Upper lobe of right lung (tissue), 1 donor: Measurements from ENCODE around the gene HOXB3. TPM values are rescaled to one million over a fixed set of nuclear protein-coding genes. Genes with fewer than 3 reads are reported as not detected.

Experiments used
- ATAC-seq: fragments of 200-7000 bp; cut with Tn5 transposase; one replicate; pipeline ENCODE4 v1.9.1; 2020; ENCODE audit warnings: mild to moderate bottlenecking, moderate library complexity
- DNase-seq: peaks from one replicate; pipeline ENCODE4 v3.0.0-alpha.2; 2020
- H3K27ac ChIP-seq: fragments of 200-600 bp; one replicate; pipeline ENCODE4 v1.8.0; 2022
- H3K27me3 ChIP-seq: fragments of 200-600 bp; one replicate; pipeline ENCODE4 v1.8.0; 2022; ENCODE audit warnings: mild to moderate bottlenecking
- H3K36me3 ChIP-seq: fragments of 200-600 bp; one replicate; pipeline ENCODE4 v1.8.0; 2022
- H3K4me1 ChIP-seq: fragments of 200-600 bp; one replicate; pipeline ENCODE4 v1.8.0; 2022
- H3K4me3 ChIP-seq: fragments of 200-600 bp; one replicate; pipeline ENCODE4 v1.8.0; 2022; ENCODE audit warnings: mild to moderate bottlenecking
- H3K9me3 ChIP-seq: fragments of 200-600 bp; one replicate; pipeline ENCODE4 v1.8.0; 2022
- intact Hi-C: fragments of 100-400 bp; cut with DNase I; formaldehyde crosslinking; loops from one replicate; pipeline ENCODE4 v1.11.0; 2022
- total RNA-seq: library from RNA; stranded (reverse); fragmentation: NEBNext Ultra II Directional; extraction: Animal tissue kit (Norgen Biotek cat#: 25700); gene quantifications from one replicate; pipeline ENCODE4 v1.2.1, GENCODE V29; 2021
- TF ChIP-seq, protein P1 (sequence below): fragments of 200-600 bp; IDR thresholded peaks from one replicate; pipeline ENCODE4 v1.8.0; 2022; ENCODE audit warnings: antibody characterized with exemption
- donor health status: DM: no; HTN: yes; CAD: no; lungs with severe emphysema.

The HOXB3 gene
- total RNA-seq, 1 donor from 2014 or later, result 13.3 TPM

DNA sequence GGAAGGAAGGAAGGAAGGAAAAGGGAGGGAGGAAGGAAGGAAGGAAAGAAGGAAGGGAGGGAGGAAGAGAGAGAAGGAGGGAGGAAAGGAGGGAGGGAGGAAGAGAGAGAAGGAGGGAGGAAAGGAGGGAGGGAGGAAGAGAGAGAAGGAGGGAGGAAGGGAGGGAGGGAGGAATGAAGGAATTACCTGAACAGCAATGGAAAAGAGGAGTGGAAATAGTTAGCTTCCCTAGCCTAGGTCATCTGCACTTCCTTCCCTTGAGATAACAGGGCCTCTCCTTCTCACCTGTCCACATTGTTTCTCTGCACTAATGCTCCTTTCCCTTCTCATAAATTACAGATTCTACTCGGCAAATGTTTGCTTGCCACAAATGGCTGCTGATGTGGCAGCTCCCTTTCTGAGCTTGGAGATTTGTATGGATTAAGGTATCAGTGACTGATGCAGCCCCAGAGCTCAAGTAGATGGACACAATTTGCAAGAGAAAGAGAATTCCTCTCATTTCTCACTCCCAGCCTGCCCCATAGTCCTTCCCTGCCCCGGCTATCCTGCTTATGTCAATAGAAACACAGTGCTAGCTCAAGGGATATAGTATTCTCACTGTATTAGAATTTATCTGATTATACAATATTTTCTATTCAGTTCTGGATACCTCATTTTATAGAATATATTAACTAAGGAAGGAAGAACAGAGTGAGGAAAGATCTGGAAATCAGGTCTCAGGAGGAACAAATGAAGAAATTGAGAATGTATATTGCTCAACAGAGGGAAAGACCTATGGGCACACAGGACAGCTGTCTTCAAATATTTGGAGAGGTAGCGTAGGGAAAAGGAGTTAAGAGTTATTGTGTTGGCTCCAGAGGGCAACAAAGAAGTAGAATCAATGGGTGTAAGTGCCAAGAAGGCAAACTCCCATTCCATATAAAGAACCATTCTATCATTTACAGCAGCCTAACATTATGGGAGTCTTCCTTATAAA is 73.8 kb downstream of the HOXB3 start:
- Histone ChIP-seq H3K36me3 (no peaks in the 10 kb centered on the region), H3K4me1 (no peaks in the 10 kb centered on the region), H3K9me3 (no peaks in the 10 kb centered on the region), H3K27me3 (peaks cover 36% of the 10 kb centered on the region), H3K27ac (no peak overlapping the region), H3K4me3 (no peak overlapping the region)
- no peak for DNase-seq
- TF ChIP-seq, protein P1, sequence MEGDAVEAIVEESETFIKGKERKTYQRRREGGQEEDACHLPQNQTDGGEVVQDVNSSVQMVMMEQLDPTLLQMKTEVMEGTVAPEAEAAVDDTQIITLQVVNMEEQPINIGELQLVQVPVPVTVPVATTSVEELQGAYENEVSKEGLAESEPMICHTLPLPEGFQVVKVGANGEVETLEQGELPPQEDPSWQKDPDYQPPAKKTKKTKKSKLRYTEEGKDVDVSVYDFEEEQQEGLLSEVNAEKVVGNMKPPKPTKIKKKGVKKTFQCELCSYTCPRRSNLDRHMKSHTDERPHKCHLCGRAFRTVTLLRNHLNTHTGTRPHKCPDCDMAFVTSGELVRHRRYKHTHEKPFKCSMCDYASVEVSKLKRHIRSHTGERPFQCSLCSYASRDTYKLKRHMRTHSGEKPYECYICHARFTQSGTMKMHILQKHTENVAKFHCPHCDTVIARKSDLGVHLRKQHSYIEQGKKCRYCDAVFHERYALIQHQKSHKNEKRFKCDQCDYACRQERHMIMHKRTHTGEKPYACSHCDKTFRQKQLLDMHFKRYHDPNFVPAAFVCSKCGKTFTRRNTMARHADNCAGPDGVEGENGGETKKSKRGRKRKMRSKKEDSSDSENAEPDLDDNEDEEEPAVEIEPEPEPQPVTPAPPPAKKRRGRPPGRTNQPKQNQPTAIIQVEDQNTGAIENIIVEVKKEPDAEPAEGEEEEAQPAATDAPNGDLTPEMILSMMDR, result no peak
- no peak for ATAC-seq
- intact Hi-C loops, result no loop called here

DNA sequence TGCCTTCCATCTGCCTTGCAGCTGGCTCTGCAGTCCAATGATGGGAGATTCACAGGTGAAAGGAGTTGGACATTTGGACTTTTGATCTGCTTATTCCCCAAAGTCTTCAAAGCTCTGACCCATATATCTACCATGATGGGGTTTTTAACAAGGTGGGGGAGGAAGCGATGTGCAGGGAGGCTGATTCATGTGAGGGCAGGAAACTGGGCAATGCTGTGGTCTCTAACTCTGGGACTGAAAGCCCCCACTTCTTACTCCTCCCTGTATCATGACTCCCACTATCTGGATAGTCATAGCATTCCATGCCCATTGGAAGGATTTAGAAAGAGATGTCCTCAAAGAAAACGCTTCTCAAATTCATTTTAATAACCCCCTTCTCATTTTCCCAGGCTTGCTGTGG is 75.6 kb downstream of the HOXB3 start:
- no peaks in the 10 kb centered on the region for H3K4me1 ChIP-seq
- no peaks in the 10 kb centered on the region for H3K9me3 ChIP-seq
- peaks cover 31% of the 10 kb centered on the region for H3K27me3 ChIP-seq
- intact Hi-C loops, result no loop called here
- no peak for DNase-seq
- TF ChIP-seq, protein P1, result no peak
- H3K27ac ChIP-seq, result no peak overlapping the region
- no peak overlapping the region for H3K4me3 ChIP-seq
- H3K36me3 ChIP-seq, result no peaks in the 10 kb centered on the region
- ATAC-seq, result no peak

DNA sequence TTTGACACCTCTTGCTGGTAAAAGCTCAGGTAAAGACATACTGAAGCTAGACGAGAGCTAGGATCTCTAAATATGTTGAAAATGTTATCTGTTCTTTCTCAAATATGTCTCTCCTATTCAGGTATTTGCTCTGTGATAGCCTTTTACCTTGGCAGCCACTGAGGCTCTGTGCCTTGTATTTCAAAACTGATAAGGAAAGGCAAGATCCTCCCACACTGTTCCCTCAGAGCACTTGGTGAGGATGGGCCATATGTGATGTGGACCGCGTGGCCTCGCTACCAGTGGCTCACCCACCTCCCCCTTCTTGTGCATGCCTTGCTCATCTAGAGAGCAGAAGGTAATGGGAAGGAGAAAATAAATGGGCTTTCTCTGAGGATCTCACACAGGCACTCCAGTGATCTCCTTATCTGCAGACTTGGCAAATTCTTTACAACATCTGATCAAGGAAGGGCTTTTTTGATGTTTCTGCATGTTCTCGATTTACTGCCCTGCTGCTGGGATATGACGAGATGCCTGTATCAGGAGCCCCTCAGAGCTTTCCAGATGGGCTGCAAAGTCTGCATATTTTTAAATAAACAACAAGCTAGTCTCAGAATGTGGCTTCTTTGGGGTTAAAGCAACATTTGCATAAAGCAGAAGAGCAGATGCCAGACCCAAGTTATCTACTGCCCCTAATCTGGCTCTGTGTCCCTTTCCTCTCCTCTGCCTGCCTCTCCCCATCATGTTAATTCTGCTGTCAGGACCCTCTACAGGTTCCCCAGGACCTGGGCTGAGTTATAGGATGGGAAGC is 76.2 kb downstream of the HOXB3 start:
- peaks cover 31% of the 10 kb centered on the region for H3K27me3 ChIP-seq

DNA sequence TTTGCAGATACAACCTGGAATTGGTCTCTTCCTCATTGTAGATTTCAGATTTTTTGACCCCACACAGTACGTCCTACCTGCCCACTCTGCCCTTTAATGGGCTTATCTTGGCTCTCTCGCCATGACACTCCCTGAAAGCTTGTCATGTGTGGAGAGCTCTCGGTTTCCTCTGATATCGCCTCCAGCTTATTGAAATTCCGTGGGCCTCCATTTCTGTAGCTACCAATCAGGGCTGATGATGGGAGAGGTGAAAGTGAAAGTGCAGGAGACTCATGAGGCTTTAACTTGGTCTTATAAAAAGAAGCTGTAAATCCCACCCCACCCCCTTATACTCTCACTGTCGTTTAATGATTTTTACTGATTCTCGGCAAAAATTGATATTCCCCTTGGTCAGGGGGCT is 76.9 kb downstream of the HOXB3 start:
- H3K4me1 ChIP-seq, result no peaks in the 10 kb centered on the region
- DNase-seq (no peak), ATAC-seq (peak; percentile 29)
- H3K36me3 ChIP-seq, result no peaks in the 10 kb centered on the region
- no peak overlapping the region for H3K4me3 ChIP-seq
- peaks cover 31% of the 10 kb centered on the region for H3K27me3 ChIP-seq
- TF ChIP-seq, protein P1, result no peak
- intact Hi-C loops, result no loop called here
- no peaks in the 10 kb centered on the region for H3K9me3 ChIP-seq
- no peak overlapping the region for H3K27ac ChIP-seq

More for the DNA sequence above, 76.2 kb downstream of the HOXB3 start:
- ATAC-seq (peak; percentile 44), DNase-seq (no peak)
- TF ChIP-seq, protein P1, result no peak
- H3K4me3 ChIP-seq, result no peak overlapping the region
- H3K36me3 ChIP-seq, result no peaks in the 10 kb centered on the region
- intact Hi-C loops, result no loop called here
- H3K27ac ChIP-seq, result no peak overlapping the region
- no peaks in the 10 kb centered on the region for H3K4me1 ChIP-seq
- H3K9me3 ChIP-seq, result no peaks in the 10 kb centered on the region

DNA sequence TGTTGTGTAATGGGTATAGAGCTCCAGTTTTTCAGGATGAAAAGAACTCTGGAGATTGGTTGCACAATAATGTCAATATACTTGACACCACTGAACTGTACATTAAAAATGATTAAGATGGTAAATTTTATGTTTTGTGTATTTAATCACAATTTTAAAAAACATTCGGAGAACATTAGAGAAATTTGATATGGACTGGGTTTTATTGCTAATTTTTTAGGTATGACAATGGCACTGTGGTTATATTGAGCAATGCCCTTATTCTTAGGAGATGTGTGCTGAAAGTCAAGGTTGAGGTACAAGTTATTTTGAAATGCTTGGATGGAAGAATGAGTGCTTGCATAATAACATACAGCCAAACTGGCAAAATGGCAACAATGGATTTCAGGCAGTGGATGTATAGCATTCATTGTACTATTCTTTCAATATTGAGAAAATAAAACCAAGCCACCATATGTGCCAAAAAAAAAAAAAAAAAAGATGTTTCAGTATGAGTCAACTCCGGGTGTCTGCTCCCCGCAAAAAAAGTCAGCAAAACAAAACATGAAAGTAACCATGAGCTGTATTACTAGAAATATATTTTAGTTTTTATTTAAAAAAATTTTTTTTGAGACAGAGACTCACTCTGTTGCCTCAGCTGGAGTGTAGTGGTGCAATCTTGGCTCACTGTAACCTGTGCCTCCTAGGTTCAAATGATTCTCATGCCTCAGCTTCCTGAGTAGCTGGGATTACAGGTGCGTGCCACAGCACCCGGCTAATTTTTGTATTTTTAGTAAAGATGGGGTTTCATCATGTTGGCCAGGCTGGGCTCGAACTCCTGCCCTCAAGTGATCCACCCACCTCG is 79.1 kb downstream of the HOXB3 start:
- Histone ChIP-seq H3K36me3 (no peaks in the 10 kb centered on the region), H3K9me3 (no peaks in the 10 kb centered on the region), H3K27me3 (peaks cover 13% of the 10 kb centered on the region), H3K27ac (no peak overlapping the region), H3K4me1 (no peaks in the 10 kb centered on the region), H3K4me3 (no peak overlapping the region)
- DNase-seq (no peak), ATAC-seq (no peak)
- intact Hi-C loops, result no loop called here
- TF ChIP-seq, protein P1, result no peak
